Measurements from ENCODE around the gene TSPAN15. TPM values are rescaled to one million over a fixed set of nuclear protein-coding genes. Genes with fewer than 3 reads are reported as not detected.

Gene TSPAN15
- polyA plus RNA-seq, 1 donor (not counting 4 experiments of a cell fraction or from before 2014, with no cell fraction given), result 2.1 TPM

GRCh38 chr10:69541463-69541862 lies 90.2 kb downstream of the TSPAN15 start:
- dilution Hi-C loops (cut with MboI; ENCODE audit: extremely low pct_ligation_motif_present, low sequenced_read_pairs), result no loop called here
- H3K9me1 ChIP-seq (ENCODE audit: control insufficient read depth, extremely low read depth, insufficient read depth, low read length), result no peaks in the 10 kb centered on the region
- H3K27ac ChIP-seq (ENCODE audit: control insufficient read depth, insufficient read depth, low read length), result no peak overlapping the region
- no peaks in the 10 kb centered on the region for H3K36me3 ChIP-seq (ENCODE audit: control insufficient read depth in 2 of 2, extremely low read depth in 1 of 2, insufficient read depth in 2 of 2, low read length in 2 of 2)
- H3K79me2 ChIP-seq (ENCODE audit: control insufficient read depth, insufficient read depth, low read length), result no peaks in the 10 kb centered on the region
- H3K27me3 ChIP-seq (ENCODE audit: control insufficient read depth, extremely low read depth, insufficient read depth, low read length), result peaks cover 6% of the 10 kb centered on the region
- no peaks in the 10 kb centered on the region for H3K4me1 ChIP-seq (ENCODE audit: control insufficient read depth, extremely low read depth, insufficient read depth, low read length)
- no peak overlapping the region for H2AFZ ChIP-seq (ENCODE audit: control insufficient read depth, low read length)
- FAIRE-seq (no peak), DNase-seq (ENCODE audit: low read depth, low spot score) (no peak)
- H3K9ac ChIP-seq (ENCODE audit: control insufficient read depth, extremely low read depth, insufficient read depth, low read length), result no peak overlapping the region
- TF ChIP-seq EZH2 (IDR thresholded peaks at IDR 0.05; ENCODE audit: low read length) (no peak), CTCF (optimal IDR thresholded peaks at IDR 0.05 in 1 of 3, IDR thresholded peaks at IDR 0.05 in 1 of 3, conservative IDR thresholded peaks at IDR 0.05 in 1 of 3; ENCODE audit: extremely low read depth in 1 of 3, insufficient read depth in 2 of 3, low read length in 3 of 3) (no peak)
- H3K4me2 ChIP-seq (ENCODE audit: control insufficient read depth, extremely low read depth, insufficient read depth, low read depth, low read length), result no peak overlapping the region
- H3K9me3 ChIP-seq (ENCODE audit: control insufficient read depth, low read depth, low read length), result no peaks in the 10 kb centered on the region
- no peaks in the 10 kb centered on the region for H4K20me1 ChIP-seq (ENCODE audit: control insufficient read depth, extremely low read depth, insufficient read depth, low read length)
- H3K4me3 ChIP-seq (ENCODE audit: control insufficient read depth in 2 of 3, extremely low read depth in 1 of 3, insufficient read depth in 2 of 3, low read depth in 1 of 3, low read length in 3 of 3), result no peak overlapping the region

- no peak overlapping the region for H3K4me2 ChIP-seq (ENCODE audit: control insufficient read depth, extremely low read depth, insufficient read depth, low read depth, low read length)
- H3K79me2 ChIP-seq (ENCODE audit: control insufficient read depth, insufficient read depth, low read length), result no peaks in the 10 kb centered on the region
- H4K20me1 ChIP-seq (ENCODE audit: control insufficient read depth, extremely low read depth, insufficient read depth, low read length), result no peaks in the 10 kb centered on the region
- no peak for FAIRE-seq
- no peak overlapping the region for H3K27ac ChIP-seq (ENCODE audit: control insufficient read depth, insufficient read depth, low read length)
- no peaks in the 10 kb centered on the region for H3K9me1 ChIP-seq (ENCODE audit: control insufficient read depth, extremely low read depth, insufficient read depth, low read length)
- dilution Hi-C loops (cut with MboI; ENCODE audit: extremely low pct_ligation_motif_present, low sequenced_read_pairs), result no loop called here
- TF ChIP-seq CTCF (optimal IDR thresholded peaks at IDR 0.05 in 1 of 3, IDR thresholded peaks at IDR 0.05 in 1 of 3, conservative IDR thresholded peaks at IDR 0.05 in 1 of 3; ENCODE audit: extremely low read depth in 1 of 3, insufficient read depth in 2 of 3, low read length in 3 of 3) (no peak), EZH2 (IDR thresholded peaks at IDR 0.05; ENCODE audit: low read length) (no peak)
- no peak overlapping the region for H2AFZ ChIP-seq (ENCODE audit: control insufficient read depth, low read length)
- H3K4me1 ChIP-seq (ENCODE audit: control insufficient read depth, extremely low read depth, insufficient read depth, low read length), result no peaks in the 10 kb centered on the region
- H3K4me3 ChIP-seq (ENCODE audit: control insufficient read depth in 2 of 3, extremely low read depth in 1 of 3, insufficient read depth in 2 of 3, low read depth in 1 of 3, low read length in 3 of 3), result no peak overlapping the region
- DNase-seq (ENCODE audit: low read depth, low spot score), result no peak
- H3K27me3 ChIP-seq (ENCODE audit: control insufficient read depth, extremely low read depth, insufficient read depth, low read length), result peaks cover 8% of the 10 kb centered on the region
- H3K9ac ChIP-seq (ENCODE audit: control insufficient read depth, extremely low read depth, insufficient read depth, low read length), result no peak overlapping the region
- H3K36me3 ChIP-seq (ENCODE audit: control insufficient read depth in 2 of 2, extremely low read depth in 1 of 2, insufficient read depth in 2 of 2, low read length in 2 of 2), result no peaks in the 10 kb centered on the region
- peaks cover 6% of the 10 kb centered on the region for H3K9me3 ChIP-seq (ENCODE audit: control insufficient read depth, low read depth, low read length)
Measured at GRCh38 chr10:69549959-69550358, 98.7 kb downstream of the TSPAN15 start.
